GM11168 (cell line): ENCODE results near the gene EDARADD.

Experiments
- in situ Hi-C: fragments of 300-500 bp; cut with MboI; formaldehyde crosslinking; loops from one replicate; pipeline ENCODE4 v1.12.0; 2022; ENCODE audit warnings: low sequenced_read_pairs; ENCODE audit not compliant: unreplicated experiment

EDARADD gene

GRCh38 chr1:236391008-236391407 lies 3.1 kb upstream of the EDARADD start:
- in situ Hi-C loops, result no loop called here

- in situ Hi-C loops, result no loop called here
Observed at GRCh38 chr1:236392182-236392581, 1.9 kb upstream of the EDARADD start.

- in situ Hi-C loops, result no loop called here
Observed at GRCh38 chr1:236394879-236395229, 768 bp downstream of the EDARADD start.

GRCh38 chr1:236395230-236395946 lies 1.3 kb downstream of the EDARADD start:
- in situ Hi-C loops, result no loop called here

- in situ Hi-C loops, result no loop called here
Observed at GRCh38 chr1:236395947-236396664, 2.0 kb downstream of the EDARADD start.

GRCh38 chr1:236396665-236397043 lies 2.6 kb downstream of the EDARADD start:
- in situ Hi-C loops, result no loop called here

GRCh38 chr1:236397173-236397759 lies 3.2 kb downstream of the EDARADD start:
- in situ Hi-C loops, result no loop called here

- in situ Hi-C loops, result no loop called here
Observed at GRCh38 chr1:236398538-236398937, 4.5 kb downstream of the EDARADD start.

GRCh38 chr1:236400061-236400603 lies 6.0 kb downstream of the EDARADD start:
- in situ Hi-C loops, result no loop called here

- in situ Hi-C loops, result no loop called here
Observed at GRCh38 chr1:236401698-236402097, 7.6 kb downstream of the EDARADD start.

- in situ Hi-C loops, result no loop called here
Observed at GRCh38 chr1:236403905-236404696, 10.0 kb downstream of the EDARADD start.

- in situ Hi-C loops, result no loop called here
Observed at GRCh38 chr1:236407059-236407458, 13.0 kb downstream of the EDARADD start.

- in situ Hi-C loops, result no loop called here
Observed at GRCh38 chr1:236413688-236414087, 19.6 kb downstream of the EDARADD start.

- in situ Hi-C loops, result no loop called here
Observed at GRCh38 chr1:236416165-236416564, 22.1 kb downstream of the EDARADD start.

GRCh38 chr1:236417336-236417735 lies 23.2 kb downstream of the EDARADD start:
- in situ Hi-C loops, result no loop called here

- in situ Hi-C loops, result no loop called here
Observed at GRCh38 chr1:236419502-236419901, 25.4 kb downstream of the EDARADD start.

- in situ Hi-C loops, result no loop called here
Observed at GRCh38 chr1:236421022-236421421, 26.9 kb downstream of the EDARADD start.

GRCh38 chr1:236421850-236422516 lies 27.9 kb downstream of the EDARADD start:
- in situ Hi-C loops, result no loop called here

GRCh38 chr1:236422517-236422876 lies 28.4 kb downstream of the EDARADD start:
- in situ Hi-C loops, result no loop called here

GRCh38 chr1:236425031-236425663 lies 31.1 kb downstream of the EDARADD start:
- in situ Hi-C loops, result no loop called here
